ENCODE data around the gene MT1G.
"Not testable (repeated sequence)": the region's sequence is repeated elsewhere in the genome, so short reads cannot be mapped to it uniquely, and the experiment has no call there.

DNA sequence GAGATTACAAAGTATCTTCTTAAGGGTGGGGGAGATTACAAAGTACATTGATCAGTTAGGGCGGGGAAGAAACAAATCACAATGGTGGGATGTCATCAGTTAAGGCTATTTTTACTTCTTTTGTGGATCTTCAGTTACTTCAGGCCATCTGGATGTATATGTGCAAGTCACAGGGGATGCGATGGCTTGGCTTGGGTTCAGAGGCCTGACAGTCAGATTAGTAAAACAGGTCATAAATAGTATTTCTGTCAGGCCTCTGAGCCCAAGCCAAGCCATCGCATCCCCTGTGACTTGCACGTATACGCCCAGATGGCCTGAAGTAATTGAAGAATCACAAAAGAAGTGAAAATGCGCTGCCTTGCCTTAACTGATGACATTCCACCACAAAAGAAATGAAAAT, 6.7 kb upstream of the MT1G start:
- TF ChIP-seq, protein P1, sequence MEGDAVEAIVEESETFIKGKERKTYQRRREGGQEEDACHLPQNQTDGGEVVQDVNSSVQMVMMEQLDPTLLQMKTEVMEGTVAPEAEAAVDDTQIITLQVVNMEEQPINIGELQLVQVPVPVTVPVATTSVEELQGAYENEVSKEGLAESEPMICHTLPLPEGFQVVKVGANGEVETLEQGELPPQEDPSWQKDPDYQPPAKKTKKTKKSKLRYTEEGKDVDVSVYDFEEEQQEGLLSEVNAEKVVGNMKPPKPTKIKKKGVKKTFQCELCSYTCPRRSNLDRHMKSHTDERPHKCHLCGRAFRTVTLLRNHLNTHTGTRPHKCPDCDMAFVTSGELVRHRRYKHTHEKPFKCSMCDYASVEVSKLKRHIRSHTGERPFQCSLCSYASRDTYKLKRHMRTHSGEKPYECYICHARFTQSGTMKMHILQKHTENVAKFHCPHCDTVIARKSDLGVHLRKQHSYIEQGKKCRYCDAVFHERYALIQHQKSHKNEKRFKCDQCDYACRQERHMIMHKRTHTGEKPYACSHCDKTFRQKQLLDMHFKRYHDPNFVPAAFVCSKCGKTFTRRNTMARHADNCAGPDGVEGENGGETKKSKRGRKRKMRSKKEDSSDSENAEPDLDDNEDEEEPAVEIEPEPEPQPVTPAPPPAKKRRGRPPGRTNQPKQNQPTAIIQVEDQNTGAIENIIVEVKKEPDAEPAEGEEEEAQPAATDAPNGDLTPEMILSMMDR (IDR thresholded peaks at IDR 0.05): not testable (repeated sequence)
- TF ChIP-seq POLR2A (IDR thresholded peaks at IDR 0.05): not testable (repeated sequence)

Data from testis (tissue), 2 donors.